ENCODE measurements around the gene OVCH1. TPM values are rescaled to one million over a fixed set of nuclear protein-coding genes. Genes with fewer than 3 reads are reported as not detected.

Gene OVCH1
- total RNA-seq, 1 donor from 2014 or later = not detected

DNA sequence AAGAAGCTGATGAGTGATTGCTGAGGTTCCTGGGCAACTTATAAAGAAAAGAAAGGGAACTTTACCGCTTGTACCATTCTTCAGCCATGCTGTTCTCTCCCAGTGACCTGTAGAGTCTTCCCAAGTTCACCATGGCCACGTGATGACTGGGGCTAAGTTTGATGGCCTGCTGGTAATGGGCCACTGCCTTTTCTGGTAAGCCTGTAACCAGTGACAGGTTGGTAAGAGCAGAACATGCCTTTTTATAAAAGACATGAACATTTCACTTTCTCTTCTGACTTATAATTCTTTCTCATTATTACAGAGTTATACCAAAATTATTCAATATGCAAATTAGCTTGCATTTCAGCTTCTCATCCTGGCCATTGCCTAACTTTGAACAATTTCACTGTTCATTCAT, 20.9 kb upstream of the OVCH1 start:
- Histone ChIP-seq H3K9ac (no peak overlapping the region), H3K27me3 (no peaks in the 10 kb centered on the region), H3K9me3 (ENCODE audit: low read depth) (no peaks in the 10 kb centered on the region), H3K27ac (no peak overlapping the region), H4K20me1 (ENCODE audit: low read depth) (no peaks in the 10 kb centered on the region), H3K4me1 (no peaks in the 10 kb centered on the region), H3K79me2 (ENCODE audit: low read depth) (no peaks in the 10 kb centered on the region), H3F3A (ENCODE audit: low read depth) (no peaks in the 10 kb centered on the region), H3K4me3 (no peak overlapping the region), H2AFZ (replicated peaks) (no peak overlapping the region), H3K36me3 (no peaks in the 10 kb centered on the region), H3K4me2 (no peak overlapping the region)
- no peak overlapping the region for H3K4me3 Mint-ChIP-seq
- no peaks in the 10 kb centered on the region for H3K4me1 Mint-ChIP-seq
- H3K36me3 Mint-ChIP-seq = peaks cover 11% of the 10 kb centered on the region
- no peak overlapping the region for H3K27ac Mint-ChIP-seq
- DNase-seq (ENCODE audit: low spot score) = no peak
- no peaks in the 10 kb centered on the region for H3K27me3 Mint-ChIP-seq (ENCODE audit: insufficient read depth, low read depth)
- TF ChIP-seq EZH2 (IDR thresholded peaks at IDR 0.05) = no peak
- TF ChIP-seq, protein P1, sequence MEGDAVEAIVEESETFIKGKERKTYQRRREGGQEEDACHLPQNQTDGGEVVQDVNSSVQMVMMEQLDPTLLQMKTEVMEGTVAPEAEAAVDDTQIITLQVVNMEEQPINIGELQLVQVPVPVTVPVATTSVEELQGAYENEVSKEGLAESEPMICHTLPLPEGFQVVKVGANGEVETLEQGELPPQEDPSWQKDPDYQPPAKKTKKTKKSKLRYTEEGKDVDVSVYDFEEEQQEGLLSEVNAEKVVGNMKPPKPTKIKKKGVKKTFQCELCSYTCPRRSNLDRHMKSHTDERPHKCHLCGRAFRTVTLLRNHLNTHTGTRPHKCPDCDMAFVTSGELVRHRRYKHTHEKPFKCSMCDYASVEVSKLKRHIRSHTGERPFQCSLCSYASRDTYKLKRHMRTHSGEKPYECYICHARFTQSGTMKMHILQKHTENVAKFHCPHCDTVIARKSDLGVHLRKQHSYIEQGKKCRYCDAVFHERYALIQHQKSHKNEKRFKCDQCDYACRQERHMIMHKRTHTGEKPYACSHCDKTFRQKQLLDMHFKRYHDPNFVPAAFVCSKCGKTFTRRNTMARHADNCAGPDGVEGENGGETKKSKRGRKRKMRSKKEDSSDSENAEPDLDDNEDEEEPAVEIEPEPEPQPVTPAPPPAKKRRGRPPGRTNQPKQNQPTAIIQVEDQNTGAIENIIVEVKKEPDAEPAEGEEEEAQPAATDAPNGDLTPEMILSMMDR (IDR thresholded peaks at IDR 0.05) = no peak
- no peak for TF ChIP-seq EZH2phosphoT487 (IDR thresholded peaks at IDR 0.05)
- no peaks in the 10 kb centered on the region for H3K9me3 Mint-ChIP-seq

DNA sequence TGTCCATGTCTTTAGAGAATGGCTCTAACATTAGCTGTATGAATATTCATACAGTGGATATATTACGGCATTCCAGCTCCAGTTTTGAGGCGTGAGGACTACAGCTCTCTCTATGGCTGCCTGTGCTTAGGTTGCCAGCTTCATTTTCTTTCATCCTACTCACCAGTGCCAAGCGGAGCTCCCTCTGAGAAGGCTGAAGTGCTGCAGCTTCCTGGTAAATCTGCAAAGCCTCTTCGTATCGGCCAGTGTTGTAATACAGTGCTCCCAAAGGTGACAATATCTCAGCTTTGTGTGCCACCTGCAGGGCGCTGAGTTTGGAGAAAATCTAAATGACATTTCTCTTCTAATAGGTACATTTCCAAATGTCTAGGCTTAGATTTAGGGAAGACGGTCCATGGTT, 19.8 kb upstream of the OVCH1 start:
- H3K27me3 Mint-ChIP-seq (ENCODE audit: insufficient read depth, low read depth) = no peaks in the 10 kb centered on the region
- Histone ChIP-seq H3K9ac (no peak overlapping the region), H3F3A (ENCODE audit: low read depth) (no peaks in the 10 kb centered on the region), H3K4me2 (no peak overlapping the region), H3K36me3 (peaks cover 4% of the 10 kb centered on the region), H3K4me3 (no peak overlapping the region), H3K27ac (no peak overlapping the region), H4K20me1 (ENCODE audit: low read depth) (no peaks in the 10 kb centered on the region), H3K27me3 (no peaks in the 10 kb centered on the region), H3K4me1 (no peaks in the 10 kb centered on the region), H2AFZ (replicated peaks) (no peak overlapping the region), H3K9me3 (ENCODE audit: low read depth) (no peaks in the 10 kb centered on the region), H3K79me2 (ENCODE audit: low read depth) (no peaks in the 10 kb centered on the region)
- DNase-seq (ENCODE audit: low spot score) = no peak
- TF ChIP-seq EZH2phosphoT487 (IDR thresholded peaks at IDR 0.05) (no peak), EZH2 (IDR thresholded peaks at IDR 0.05) (no peak)
- TF ChIP-seq, protein P1 (IDR thresholded peaks at IDR 0.05) = no peak
- H3K4me1 Mint-ChIP-seq = no peaks in the 10 kb centered on the region
- H3K4me3 Mint-ChIP-seq = no peak overlapping the region
- H3K27ac Mint-ChIP-seq = no peak overlapping the region
- H3K36me3 Mint-ChIP-seq = peaks cover 11% of the 10 kb centered on the region
- H3K9me3 Mint-ChIP-seq = no peaks in the 10 kb centered on the region

DNA sequence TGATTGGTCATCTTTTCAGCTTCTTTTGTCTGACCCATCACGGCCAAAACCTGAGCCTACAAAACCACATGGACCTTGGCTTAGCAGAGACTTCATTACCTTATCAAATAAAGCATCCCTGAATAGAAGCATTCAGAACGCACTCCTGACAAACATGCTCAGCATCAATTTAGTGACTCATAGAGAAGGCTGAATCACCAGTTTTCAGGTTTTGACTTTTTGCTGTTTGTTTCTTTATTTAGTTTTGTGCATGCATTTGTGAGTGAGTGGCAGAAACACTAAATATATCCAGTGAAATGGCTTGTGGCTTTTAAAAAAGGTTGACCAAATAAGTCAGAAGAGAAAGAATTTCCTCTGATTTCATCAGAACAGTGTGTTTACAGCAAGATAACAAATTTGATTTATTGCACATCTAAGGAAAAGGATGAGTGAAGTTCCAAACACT, 19.0 kb upstream of the OVCH1 start:
- Histone ChIP-seq H3K36me3 (peaks cover 4% of the 10 kb centered on the region), H3K79me2 (ENCODE audit: low read depth) (no peaks in the 10 kb centered on the region), H3K9me3 (ENCODE audit: low read depth) (no peaks in the 10 kb centered on the region), H4K20me1 (ENCODE audit: low read depth) (no peaks in the 10 kb centered on the region), H3K4me3 (no peak overlapping the region), H3K4me1 (no peaks in the 10 kb centered on the region), H3K27me3 (no peaks in the 10 kb centered on the region), H3K9ac (no peak overlapping the region), H3K4me2 (no peak overlapping the region), H2AFZ (replicated peaks) (no peak overlapping the region), H3K27ac (no peak overlapping the region), H3F3A (ENCODE audit: low read depth) (no peaks in the 10 kb centered on the region)
- Mint-ChIP-seq H3K27ac (no peak overlapping the region), H3K4me1 (no peaks in the 10 kb centered on the region), H3K9me3 (no peaks in the 10 kb centered on the region), H3K4me3 (no peak overlapping the region), H3K36me3 (peaks cover 11% of the 10 kb centered on the region), H3K27me3 (ENCODE audit: insufficient read depth, low read depth) (no peaks in the 10 kb centered on the region)
- DNase-seq (ENCODE audit: low spot score) = no peak
- no peak for TF ChIP-seq EZH2 (IDR thresholded peaks at IDR 0.05)
- TF ChIP-seq EZH2phosphoT487 (IDR thresholded peaks at IDR 0.05) = no peak
- TF ChIP-seq, protein P1 (IDR thresholded peaks at IDR 0.05) = no peak
